GM13976 (cell line): ENCODE results near the gene ENTPD8.
A peak's percentile ranks its signal among the peaks of the same experiment; 100 is the strongest.

Experiments
- DNase-seq: peaks from one replicate; pipeline ENCODE4 v3.0.0; 2012; ENCODE audit warnings: low spot score
- CTCF ChIP-seq: IDR thresholded peaks from 2 replicates; pipeline ENCODE4 v1.5.1; 2012; ENCODE audit warnings: borderline replicate concordance, mild to moderate bottlenecking; ENCODE audit not compliant: insufficient read depth; ENCODE audit errors: extremely low read depth, missing control alignments, control extremely low read depth
- in situ Hi-C: fragments of 300-500 bp; cut with MboI; formaldehyde crosslinking; loops from one replicate; pipeline ENCODE4 v1.12.0; 2022; ENCODE audit warnings: low sequenced_read_pairs, mixed read lengths, inconsistent platforms; ENCODE audit not compliant: unreplicated experiment

Gene ENTPD8, protein sequence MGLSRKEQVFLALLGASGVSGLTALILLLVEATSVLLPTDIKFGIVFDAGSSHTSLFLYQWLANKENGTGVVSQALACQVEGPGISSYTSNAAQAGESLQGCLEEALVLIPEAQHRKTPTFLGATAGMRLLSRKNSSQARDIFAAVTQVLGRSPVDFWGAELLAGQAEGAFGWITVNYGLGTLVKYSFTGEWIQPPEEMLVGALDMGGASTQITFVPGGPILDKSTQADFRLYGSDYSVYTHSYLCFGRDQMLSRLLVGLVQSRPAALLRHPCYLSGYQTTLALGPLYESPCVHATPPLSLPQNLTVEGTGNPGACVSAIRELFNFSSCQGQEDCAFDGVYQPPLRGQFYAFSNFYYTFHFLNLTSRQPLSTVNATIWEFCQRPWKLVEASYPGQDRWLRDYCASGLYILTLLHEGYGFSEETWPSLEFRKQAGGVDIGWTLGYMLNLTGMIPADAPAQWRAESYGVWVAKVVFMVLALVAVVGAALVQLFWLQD

DNA sequence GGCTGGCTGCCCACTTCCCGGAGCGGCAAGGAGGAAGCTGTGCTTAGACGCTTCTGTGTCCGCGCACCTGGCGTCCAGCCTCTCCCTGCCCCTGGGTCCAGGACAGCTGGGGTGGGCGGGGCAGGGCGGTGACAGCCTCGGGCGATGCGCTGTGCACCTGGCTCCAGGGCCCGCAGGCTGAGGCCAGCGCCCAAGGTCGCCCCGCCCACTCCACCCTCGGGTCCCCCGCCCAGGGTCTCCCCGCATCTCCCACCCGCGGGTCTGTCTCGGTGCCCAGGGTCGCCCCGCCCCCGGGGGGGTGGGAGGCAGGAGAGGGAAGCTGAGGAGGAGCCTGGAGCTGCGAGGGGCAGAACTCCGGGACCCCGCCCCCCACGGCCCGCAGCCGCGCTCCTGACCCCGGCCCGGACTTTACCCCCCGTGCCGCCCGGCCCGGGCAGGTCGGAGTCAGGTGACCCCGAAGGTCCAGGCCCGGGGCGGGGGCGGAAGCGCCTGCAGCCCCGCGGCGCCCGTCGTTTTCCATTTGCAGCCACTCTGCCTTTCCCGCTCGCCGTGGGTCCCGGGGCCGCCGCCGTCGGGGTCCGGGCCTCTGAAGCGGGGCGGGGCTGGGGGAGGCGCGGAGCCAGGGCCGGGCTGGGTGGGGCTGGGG, at the start of gene ENTPD8:
Gene ENTPD8 (minus strand): TSS at position 69 of the 646 bp plus-strand sequence. CDS start 3,072 bp downstream, outside the sequence.
- no peak for TF ChIP-seq CTCF
- in situ Hi-C loops: no loop called here
- peak; percentile 67 for DNase-seq

DNA sequence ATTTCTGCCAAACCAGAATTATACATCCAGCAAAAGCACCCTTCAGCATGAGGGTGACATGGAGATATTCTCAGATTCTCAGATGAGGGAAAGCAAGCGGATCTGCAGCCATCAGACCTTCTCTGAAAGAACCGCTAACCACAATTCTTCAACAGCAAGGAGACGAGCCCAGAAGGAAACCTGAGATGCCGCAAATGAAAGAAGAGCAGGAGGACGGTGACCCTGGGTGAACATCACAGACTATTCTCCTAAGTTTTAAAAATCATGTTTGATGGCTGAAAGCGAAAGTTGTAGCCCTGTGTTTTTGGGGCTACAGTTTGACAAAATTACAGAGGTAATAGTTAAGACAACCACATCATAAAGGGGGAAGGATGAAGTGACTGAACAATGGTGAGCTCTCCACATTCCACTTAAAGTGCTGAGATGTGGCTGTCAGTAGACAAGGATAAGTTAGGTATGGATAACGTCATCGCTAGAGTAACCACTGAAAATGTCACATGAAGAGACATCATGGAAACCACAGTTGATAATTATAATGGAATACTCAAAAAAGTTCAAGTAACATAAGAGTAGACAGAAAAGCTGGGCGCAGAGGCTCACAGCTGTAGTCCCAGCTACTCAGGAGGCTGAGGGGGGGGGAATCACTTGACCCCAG, 49.5 kb upstream of the ENTPD8 start:
- DNase-seq: no peak
- in situ Hi-C loops: no loop called here

GRCh38 chr9:137488906-137489305, 47.7 kb upstream of the ENTPD8 start:
- in situ Hi-C loops: no loop called here
- DNase-seq: no peak
- no peak for TF ChIP-seq CTCF

More for the DNA sequence above, 49.5 kb upstream of the ENTPD8 start:
- TF ChIP-seq CTCF: no peak

DNA sequence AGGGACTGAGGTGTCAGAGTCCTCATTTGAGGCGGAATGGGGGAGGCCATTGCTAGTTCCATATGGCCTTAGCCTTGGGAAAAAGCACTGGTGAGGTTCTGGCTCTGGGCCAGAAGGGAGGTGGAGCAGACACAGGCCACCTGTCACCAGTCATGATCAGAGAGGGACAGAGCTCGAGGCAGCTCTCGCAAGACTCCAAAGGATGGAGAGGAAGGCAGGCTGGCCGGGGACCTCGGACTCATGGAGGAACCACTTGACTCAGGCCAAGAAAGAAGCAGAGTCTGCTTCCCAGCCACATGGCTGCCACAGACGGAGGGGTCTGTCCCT, 47.1 kb upstream of the ENTPD8 start:
- no peak for DNase-seq
- no peak for TF ChIP-seq CTCF
- in situ Hi-C loops: no loop called here

- DNase-seq: no peak
- in situ Hi-C loops: no loop called here
- no peak for TF ChIP-seq CTCF
These were observed 46.5 kb upstream of the ENTPD8 start for GRCh38 chr9:137487454-137488326.
